GM18951 (cell line): ENCODE results near the gene CPEB3.
"Not testable (repeated sequence)": the region's sequence is repeated elsewhere in the genome, so short reads cannot be mapped to it uniquely, and the experiment has no call there.

Experiments used
- POLR2A ChIP-seq: IDR thresholded peaks from 4 replicates; pipeline ENCODE4 v1.6.1; 2011; ENCODE audit warnings: mild to moderate bottlenecking; ENCODE audit not compliant: insufficient read length, insufficient read depth; ENCODE audit errors: extremely low read depth
- in situ Hi-C: fragments of 300-500 bp; cut with MboI; formaldehyde crosslinking; loops from one replicate; pipeline ENCODE4 v1.12.0; 2022; ENCODE audit warnings: low sequenced_read_pairs, mixed read lengths, inconsistent platforms; ENCODE audit not compliant: unreplicated experiment

The CPEB3 gene

DNA sequence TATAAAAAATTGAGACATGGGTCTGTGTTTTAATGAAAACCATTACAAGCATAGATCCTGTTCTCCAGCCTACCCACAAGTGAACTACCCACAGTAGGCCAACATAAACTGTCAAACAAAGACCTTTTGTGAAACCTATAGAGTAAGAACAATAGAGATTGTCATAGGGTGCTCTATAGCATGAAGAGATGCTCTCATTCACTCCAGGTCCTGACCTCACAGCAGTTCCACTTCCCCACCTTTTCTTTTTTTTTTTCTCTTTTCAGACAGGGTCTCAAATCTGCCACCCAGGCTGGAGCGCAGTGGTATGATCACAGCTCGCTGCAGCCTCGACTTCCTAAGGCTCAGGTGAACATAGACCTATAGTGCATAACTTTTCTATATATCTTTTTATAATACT lies 72.3 kb downstream of the CPEB3 start:
- no peak for TF ChIP-seq POLR2A

GRCh38 chr10:92216608-92217007 lies 74.3 kb downstream of the CPEB3 start:
- in situ Hi-C loops: not testable (repeated sequence)

More for the DNA sequence above, 72.3 kb downstream of the CPEB3 start:
- in situ Hi-C loops: no loop called here

DNA sequence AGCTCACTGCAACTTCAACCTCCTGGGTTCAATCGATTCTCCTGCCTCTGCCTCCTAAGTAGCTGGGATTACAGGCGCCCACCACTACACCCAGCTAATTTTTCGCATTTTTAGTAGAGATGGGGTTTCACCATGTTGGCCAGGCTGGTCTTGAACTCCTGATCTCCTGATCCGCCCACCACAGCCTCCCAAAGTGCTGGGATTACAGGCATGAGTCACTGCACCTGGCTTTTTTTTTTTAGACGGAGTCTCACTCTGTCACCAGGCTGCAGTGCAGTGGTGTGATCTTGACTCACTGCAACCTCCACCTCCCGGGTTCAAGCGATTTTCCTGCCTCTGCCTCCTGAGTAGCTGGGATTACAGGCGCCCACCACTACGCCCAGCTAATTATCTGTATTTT lies 75.7 kb downstream of the CPEB3 start:
- in situ Hi-C loops: not testable (repeated sequence)

DNA sequence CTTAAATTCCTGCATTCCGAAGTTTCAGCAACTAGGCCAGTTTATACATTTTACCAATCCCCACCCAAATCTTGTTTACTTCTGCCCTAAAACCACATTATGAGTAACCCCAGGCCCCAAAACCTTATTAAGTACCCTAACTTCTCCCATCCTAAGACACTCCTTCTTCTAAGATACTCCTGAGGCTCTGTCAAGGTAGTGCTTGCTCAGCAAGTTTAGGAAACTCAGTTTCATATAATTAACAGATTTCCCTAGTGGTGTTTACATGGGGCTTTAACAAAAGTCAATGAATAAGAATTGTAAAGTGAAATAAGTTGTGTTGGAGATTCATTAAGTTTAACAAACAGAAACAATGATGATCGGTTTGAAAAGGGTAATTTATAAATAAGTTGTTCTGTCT lies 77.8 kb downstream of the CPEB3 start:
- in situ Hi-C loops: no loop called here
- no peak for TF ChIP-seq POLR2A

DNA sequence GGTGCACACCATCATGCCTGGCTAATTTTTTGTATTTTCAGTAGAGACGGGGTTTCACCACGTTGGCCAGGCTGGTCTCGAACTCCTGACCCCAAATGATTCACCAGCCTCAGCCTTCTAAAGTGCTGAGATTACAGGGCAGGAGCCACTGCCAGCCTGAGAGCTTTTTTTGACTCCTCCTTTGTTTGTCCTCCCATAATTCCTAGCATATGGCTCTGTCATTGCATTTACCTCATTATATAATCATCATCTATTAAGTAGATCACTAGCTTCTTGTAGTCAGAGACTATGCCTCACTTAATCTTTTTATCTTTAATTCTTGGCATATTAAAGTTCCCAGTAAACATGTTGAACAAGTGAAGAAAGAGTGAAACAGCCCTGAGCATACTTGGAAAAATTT lies 82.1 kb downstream of the CPEB3 start:
- no peak for TF ChIP-seq POLR2A
- in situ Hi-C loops: no loop called here

GRCh38 chr10:92208157-92208720 lies 82.6 kb downstream of the CPEB3 start:
- in situ Hi-C loops: no loop called here
- no peak for TF ChIP-seq POLR2A

GRCh38 chr10:92207061-92207460 lies 83.8 kb downstream of the CPEB3 start:
- no peak for TF ChIP-seq POLR2A
- in situ Hi-C loops: no loop called here

GRCh38 chr10:92203919-92204623 lies 86.8 kb downstream of the CPEB3 start:
- in situ Hi-C loops: no loop called here
- TF ChIP-seq POLR2A: no peak

DNA sequence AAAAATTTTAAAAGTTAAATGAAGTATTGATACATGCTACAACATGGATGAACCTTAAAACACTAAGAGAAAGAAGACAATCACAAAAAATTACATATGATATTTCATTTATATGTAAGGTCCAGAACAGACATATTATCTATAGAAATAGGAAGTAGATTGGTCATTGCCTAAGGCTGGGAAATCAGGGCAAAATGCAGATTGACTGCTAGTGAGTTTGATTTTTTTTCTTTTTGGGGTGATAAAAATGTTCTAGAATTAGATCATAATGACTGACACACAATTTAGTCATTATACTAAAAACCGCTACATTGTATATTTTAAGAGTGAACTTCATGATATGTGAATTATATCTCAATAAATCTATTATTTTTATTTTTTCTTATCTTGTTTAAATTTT lies 88.3 kb downstream of the CPEB3 start:
- TF ChIP-seq POLR2A: no peak
- in situ Hi-C loops: no loop called here

DNA sequence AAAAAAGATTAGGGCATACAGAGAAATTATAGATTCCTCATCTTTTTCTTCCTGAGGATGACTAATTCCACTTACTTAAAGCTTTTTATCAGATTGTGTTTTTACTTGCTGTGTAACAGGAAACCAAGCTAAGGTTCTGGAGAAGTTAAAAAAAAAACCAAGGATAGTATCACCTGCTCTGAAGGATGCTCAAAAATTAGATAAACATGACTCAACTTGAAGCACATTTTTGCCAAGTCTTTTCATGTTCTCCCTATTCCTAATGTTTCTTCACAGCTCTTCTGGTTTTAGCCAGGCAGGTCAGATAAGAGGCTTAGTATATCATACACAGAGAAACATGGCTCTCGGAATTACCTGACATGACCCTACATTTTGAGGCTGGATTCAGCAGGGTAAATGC lies 90.3 kb downstream of the CPEB3 start:
- in situ Hi-C loops: no loop called here
- no peak for TF ChIP-seq POLR2A

DNA sequence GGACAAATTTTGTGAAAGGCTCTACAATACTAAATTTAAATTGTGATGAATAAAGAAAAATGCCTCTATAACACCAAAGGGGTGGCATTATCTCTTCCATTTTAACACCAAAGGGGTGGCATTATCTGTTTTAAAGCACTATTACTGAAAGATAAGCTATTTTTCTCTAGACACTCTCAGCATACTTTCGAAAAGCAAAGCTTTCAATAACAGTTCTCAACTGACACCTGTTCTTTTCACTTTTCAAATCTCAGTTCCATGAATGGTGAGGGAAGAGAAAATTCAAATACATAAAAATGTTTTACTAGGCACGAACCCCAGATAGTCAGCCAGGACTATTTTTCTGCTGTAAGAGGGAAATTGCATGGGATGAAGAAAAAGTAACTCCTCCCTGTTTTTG lies 103.8 kb downstream of the CPEB3 start:
- in situ Hi-C loops: no loop called here
- TF ChIP-seq POLR2A: no peak

DNA sequence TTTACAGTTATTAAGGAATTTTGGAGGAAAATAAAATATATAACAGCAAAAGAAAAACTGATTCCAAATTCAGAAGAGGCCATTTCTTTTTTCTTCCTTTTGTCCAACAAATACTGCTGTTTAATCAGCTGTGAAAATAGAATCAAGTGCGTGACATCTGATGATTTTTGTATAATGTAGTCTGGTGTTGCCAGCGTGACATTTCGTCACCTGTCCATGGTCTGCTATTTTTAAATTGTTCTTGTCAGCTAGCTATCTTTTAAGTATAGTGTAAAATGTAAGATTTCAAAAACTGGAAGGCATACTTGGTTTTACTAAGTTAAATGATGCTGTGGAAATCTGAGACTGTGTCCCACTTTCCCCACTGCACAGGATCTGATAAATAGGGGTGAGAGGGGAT lies 105.9 kb downstream of the CPEB3 start:
- in situ Hi-C loops: no loop called here
- TF ChIP-seq POLR2A: no peak

DNA sequence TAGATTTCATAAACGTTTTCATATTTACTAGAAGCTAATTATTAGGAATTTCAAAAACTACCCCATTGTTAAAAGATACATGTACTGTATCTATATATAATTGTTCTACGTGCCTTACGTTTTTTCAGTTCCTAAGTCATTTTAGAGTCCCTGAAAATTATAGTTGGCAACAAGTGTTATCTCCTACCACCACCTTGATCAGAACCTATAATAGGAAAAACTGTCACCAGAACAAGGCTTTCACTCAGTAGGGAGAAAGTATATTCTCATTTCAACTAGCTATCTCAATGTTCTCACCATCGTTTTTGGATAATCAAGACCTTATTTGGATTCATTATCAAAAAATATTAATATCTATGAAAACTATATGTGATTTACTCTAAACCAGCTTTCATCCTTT lies 107.7 kb downstream of the CPEB3 start:
- no peak for TF ChIP-seq POLR2A
- in situ Hi-C loops: no loop called here

DNA sequence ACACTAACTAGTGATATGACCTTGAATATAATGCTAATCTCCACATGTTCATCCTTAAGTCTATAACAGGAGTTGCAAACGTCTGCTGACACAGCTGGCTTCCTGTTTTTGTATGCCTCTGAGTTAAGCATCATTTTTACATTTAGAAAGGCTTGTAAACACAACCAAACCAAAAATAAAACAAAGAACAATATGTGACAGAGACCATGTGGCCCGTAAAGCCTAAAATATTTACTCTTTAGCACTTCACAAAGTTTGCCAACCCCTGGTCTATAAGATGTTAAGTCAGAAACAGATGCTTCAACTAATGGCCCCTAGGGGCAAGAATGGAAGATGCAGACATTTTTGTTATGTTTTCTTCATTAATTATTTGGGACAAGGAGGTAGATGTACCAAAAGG lies 109.3 kb downstream of the CPEB3 start:
- no peak for TF ChIP-seq POLR2A
- in situ Hi-C loops: no loop called here

DNA sequence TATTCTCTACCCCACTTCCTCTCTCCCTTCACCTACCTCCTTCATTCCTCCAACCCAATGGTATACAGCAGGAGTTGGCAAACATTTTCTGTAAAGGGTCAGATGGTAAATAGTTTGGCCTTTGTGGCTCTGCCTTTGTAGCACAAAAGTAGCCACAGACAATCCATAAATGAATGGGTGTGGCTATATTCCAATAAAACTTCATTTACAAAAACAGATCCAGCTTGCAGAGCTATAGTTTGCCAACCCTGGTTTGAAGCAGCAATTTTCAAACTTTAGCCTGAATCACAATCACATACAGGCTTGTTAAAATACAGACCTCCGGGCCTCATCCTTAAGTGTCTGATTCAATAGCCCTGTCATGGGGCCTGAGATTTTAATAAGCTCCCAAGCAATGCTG lies 110.5 kb downstream of the CPEB3 start:
- in situ Hi-C loops: no loop called here
- no peak for TF ChIP-seq POLR2A
